ENCODE results near the gene KDELR3. TPM values are rescaled to one million over a fixed set of nuclear protein-coding genes. Genes with fewer than 3 reads are reported as not detected.

KDELR3 gene
- polyA plus RNA-seq, 1 of the 3 experiments (the other 2 are of a cell fraction): 17.1 TPM

DNA sequence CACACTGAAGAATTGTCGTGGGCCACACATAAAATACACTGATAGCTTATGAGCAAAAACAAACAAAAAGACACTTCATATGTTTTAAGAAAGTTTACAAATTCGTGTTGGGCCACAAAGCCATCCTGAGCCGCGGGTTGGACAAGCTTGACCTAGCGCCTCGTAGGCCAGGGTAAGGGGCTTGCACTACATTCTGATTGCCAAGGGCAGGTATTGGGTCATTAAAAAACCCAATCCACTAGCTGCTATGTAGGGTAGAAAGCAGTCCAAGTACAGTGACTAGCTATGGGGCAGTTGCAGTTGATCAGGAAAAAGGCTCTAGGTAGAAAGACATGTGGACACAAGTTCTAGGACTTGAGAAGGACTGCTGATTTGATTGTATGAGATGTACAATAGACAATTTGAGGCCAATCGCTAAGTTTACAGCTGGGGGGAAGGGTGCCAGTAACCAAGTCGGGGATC is 14.0 kb downstream of the KDELR3 start:
- Histone ChIP-seq H3K4me2 (no peak overlapping the region), H4K20me1 (ENCODE audit: insufficient read depth) (no peaks in the 10 kb centered on the region), H3K79me2 (ENCODE audit: insufficient read depth) (no peaks in the 10 kb centered on the region), H3K4me3 (ENCODE audit: low read depth in 2 of 2, low read length in 1 of 2) (no peak overlapping the region), H3K36me3 (replicated peaks in 1 of 2; ENCODE audit: control insufficient read depth in 1 of 2, insufficient read depth in 2 of 2, low read length in 1 of 2) (peaks cover 40 to 52% of the 10 kb centered on the region in 2 experiments), H2AFZ (ENCODE audit: low read depth) (no peak overlapping the region), H3K4me1 (ENCODE audit: control insufficient read depth in 1 of 2, insufficient read depth in 2 of 2, low read depth in 1 of 2, low read length in 1 of 2) (no peaks in the 10 kb centered on the region), H3K27me3 (ENCODE audit: insufficient read depth) (no peaks in the 10 kb centered on the region), H3K9me3 (no peaks in the 10 kb centered on the region), H3K27ac (ENCODE audit: low read depth in 2 of 2, low read length in 1 of 2) (no peak overlapping the region), H3K9ac (no peak overlapping the region), H3F3A (replicated peaks; ENCODE audit: insufficient read depth) (peaks cover 17% of the 10 kb centered on the region), H3K9me2 (no peaks in the 10 kb centered on the region)
- 84% methylated on average over 8 of the region's 8 CpGs for WGBS (ENCODE audit: low lambda C conversion rate)
- no peak for DNase-seq
- TF ChIP-seq POLR2AphosphoS5 (IDR thresholded peaks at IDR 0.05; ENCODE audit: low read depth, low read length) (peak; percentile 31; the same call in 1 of the 2 replicates), SIN3A (IDR thresholded peaks at IDR 0.05; ENCODE audit: borderline replicate concordance, low read depth, low read length) (0 out of 2 replicates have a peak, but pooled peaks have one; percentile 17), TAF1 (IDR thresholded peaks at IDR 0.05; ENCODE audit: borderline replicate concordance, low read depth, low read length) (no peak)
- ChIA-PET POLR2A (interaction anchor here (0.6 kb wide), 1 partner anchor 38 kb away, joined by 3 read pairs; no protein-coding TSS in a partner anchor), CTCF (interaction anchor here (1.1 kb wide), 1 partner anchor 10 kb away, joined by 3 read pairs; no protein-coding TSS in a partner anchor)

DNA sequence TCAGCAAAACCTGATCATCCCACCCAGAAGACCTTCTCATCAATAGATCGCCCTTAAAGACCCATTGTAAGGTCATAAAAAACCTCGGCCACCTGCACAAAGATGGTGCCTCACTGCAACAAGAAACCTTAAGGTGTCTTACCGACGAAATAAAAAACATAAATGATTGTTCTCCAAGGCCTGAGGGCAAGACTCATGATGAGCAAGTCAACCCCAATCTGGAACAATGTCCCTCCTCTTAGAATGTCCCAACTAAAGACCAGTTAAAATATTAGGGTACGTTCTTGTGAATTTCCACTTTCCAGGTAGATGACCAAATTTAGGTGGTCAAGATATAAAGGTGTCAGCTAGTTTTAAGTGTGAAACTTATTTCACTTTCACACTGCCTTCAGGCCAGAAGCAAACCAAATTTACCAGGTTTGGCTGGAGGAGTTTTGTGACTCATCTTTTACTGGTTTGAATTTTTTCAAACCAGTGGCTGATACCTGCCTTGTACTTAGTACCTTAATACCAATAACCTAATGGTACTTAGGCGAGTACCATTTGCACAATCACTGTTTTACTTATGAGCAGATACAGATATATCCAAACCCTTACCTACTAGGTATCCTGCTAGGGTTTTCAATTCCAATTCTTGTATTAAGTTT is 14.9 kb downstream of the KDELR3 start:
- Histone ChIP-seq H3K36me3 (replicated peaks in 1 of 2; ENCODE audit: control insufficient read depth in 1 of 2, insufficient read depth in 2 of 2, low read length in 1 of 2) (peaks cover 40 to 56% of the 10 kb centered on the region in 2 experiments), H3K4me1 (ENCODE audit: control insufficient read depth in 1 of 2, insufficient read depth in 2 of 2, low read depth in 1 of 2, low read length in 1 of 2) (no peaks in the 10 kb centered on the region), H3K9me2 (no peaks in the 10 kb centered on the region), H3K79me2 (ENCODE audit: insufficient read depth) (no peaks in the 10 kb centered on the region), H3K9me3 (no peaks in the 10 kb centered on the region), H3K27ac (ENCODE audit: low read depth in 2 of 2, low read length in 1 of 2) (no peak overlapping the region), H4K20me1 (ENCODE audit: insufficient read depth) (0 out of 2 replicates have a peak, but pooled peaks cover 2% of the 10 kb centered on the region), H3K4me3 (ENCODE audit: low read depth in 2 of 2, low read length in 1 of 2) (no peak overlapping the region), H3K27me3 (ENCODE audit: insufficient read depth) (no peaks in the 10 kb centered on the region), H3K9ac (no peak overlapping the region), H2AFZ (ENCODE audit: low read depth) (no peak overlapping the region), H3K4me2 (no peak overlapping the region), H3F3A (replicated peaks; ENCODE audit: insufficient read depth) (peaks cover 17% of the 10 kb centered on the region)
- DNase-seq: no peak
- ChIA-PET POLR2A (no interaction called here), CTCF (no interaction called here)
- whole genome bisulfite sequencing (ENCODE audit: low lambda C conversion rate): 100% methylated on average over 5 of the region's 6 CpGs
- TF ChIP-seq MXI1 (IDR thresholded peaks at IDR 0.05; ENCODE audit: low read depth, low read length) (no peak), GABPA (IDR thresholded peaks at IDR 0.05; ENCODE audit: low read depth) (no peak), JUND (IDR thresholded peaks at IDR 0.05) (no peak), POLR2AphosphoS5 (IDR thresholded peaks at IDR 0.05; ENCODE audit: low read depth, low read length) (no peak), GATA2 (CRISPR knock-in tag; IDR thresholded peaks at IDR 0.05) (no peak), PBX3 (IDR thresholded peaks at IDR 0.05) (no peak)

DNA sequence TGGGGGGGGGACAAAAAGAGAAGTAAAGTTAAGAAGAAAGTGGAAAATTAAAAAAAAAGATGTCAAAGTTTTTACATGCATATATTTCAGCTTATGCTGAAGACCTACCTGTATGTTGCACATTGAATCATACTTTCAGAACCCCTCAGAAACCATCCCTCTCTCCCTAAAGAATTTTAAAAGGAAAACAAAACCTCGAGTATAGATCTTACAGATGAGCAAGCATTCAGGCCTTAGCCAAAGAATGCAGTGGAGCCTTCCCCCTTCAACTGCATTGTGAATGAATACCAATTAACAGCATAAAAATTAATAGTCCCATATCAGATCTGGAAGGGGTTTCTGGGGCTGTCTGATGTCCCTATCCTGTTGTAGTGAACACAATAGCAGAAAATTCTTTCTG is 16.3 kb downstream of the KDELR3 start:
- H3K9ac ChIP-seq: no peak overlapping the region
- ChIA-PET POLR2A (no interaction called here), CTCF (no interaction called here)
- peaks cover 51 to 70% of the 10 kb centered on the region in 2 experiments for H3K36me3 ChIP-seq (replicated peaks in 1 of 2; ENCODE audit: control insufficient read depth in 1 of 2, insufficient read depth in 2 of 2, low read length in 1 of 2)
- H3K4me3 ChIP-seq (ENCODE audit: low read depth in 2 of 2, low read length in 1 of 2): no peak overlapping the region
- no peaks in the 10 kb centered on the region for H3K4me1 ChIP-seq (ENCODE audit: control insufficient read depth in 1 of 2, insufficient read depth in 2 of 2, low read depth in 1 of 2, low read length in 1 of 2)
- H3K9me3 ChIP-seq: no peaks in the 10 kb centered on the region
- no peaks in the 10 kb centered on the region for H3K79me2 ChIP-seq (ENCODE audit: insufficient read depth)
- H3K9me2 ChIP-seq: no peaks in the 10 kb centered on the region
- no peak overlapping the region for H2AFZ ChIP-seq (ENCODE audit: low read depth)
- WGBS (ENCODE audit: low lambda C conversion rate): 88% methylated on average over 1 of the region's 1 CpG
- no peak overlapping the region; a peak in 1 of 4 replicates for H3K27ac ChIP-seq (ENCODE audit: low read depth in 2 of 2, low read length in 1 of 2)
- no peak overlapping the region for H3K4me2 ChIP-seq
- H3K27me3 ChIP-seq (ENCODE audit: insufficient read depth): no peaks in the 10 kb centered on the region
- H3F3A ChIP-seq (replicated peaks; ENCODE audit: insufficient read depth): peaks cover 17% of the 10 kb centered on the region
- DNase-seq: no peak
- 0 out of 2 replicates have a peak, but pooled peaks cover 2% of the 10 kb centered on the region for H4K20me1 ChIP-seq (ENCODE audit: insufficient read depth)
- TF ChIP-seq EZH2phosphoT487 (IDR thresholded peaks at IDR 0.05; ENCODE audit: borderline replicate concordance, low read depth): no peak
- TF ChIP-seq, protein P1, sequence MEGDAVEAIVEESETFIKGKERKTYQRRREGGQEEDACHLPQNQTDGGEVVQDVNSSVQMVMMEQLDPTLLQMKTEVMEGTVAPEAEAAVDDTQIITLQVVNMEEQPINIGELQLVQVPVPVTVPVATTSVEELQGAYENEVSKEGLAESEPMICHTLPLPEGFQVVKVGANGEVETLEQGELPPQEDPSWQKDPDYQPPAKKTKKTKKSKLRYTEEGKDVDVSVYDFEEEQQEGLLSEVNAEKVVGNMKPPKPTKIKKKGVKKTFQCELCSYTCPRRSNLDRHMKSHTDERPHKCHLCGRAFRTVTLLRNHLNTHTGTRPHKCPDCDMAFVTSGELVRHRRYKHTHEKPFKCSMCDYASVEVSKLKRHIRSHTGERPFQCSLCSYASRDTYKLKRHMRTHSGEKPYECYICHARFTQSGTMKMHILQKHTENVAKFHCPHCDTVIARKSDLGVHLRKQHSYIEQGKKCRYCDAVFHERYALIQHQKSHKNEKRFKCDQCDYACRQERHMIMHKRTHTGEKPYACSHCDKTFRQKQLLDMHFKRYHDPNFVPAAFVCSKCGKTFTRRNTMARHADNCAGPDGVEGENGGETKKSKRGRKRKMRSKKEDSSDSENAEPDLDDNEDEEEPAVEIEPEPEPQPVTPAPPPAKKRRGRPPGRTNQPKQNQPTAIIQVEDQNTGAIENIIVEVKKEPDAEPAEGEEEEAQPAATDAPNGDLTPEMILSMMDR (IDR thresholded peaks at IDR 0.05): no peak
- no peak for TF ChIP-seq ELF1 (IDR thresholded peaks at IDR 0.05)
- no peak for TF ChIP-seq SIN3A (IDR thresholded peaks at IDR 0.05; ENCODE audit: borderline replicate concordance, low read depth, low read length)
- no peak for TF ChIP-seq USF1 (IDR thresholded peaks at IDR 0.05; ENCODE audit: borderline replicate concordance, low read depth)
